ENCODE results near the gene ATP23.

ATP23 gene

DNA sequence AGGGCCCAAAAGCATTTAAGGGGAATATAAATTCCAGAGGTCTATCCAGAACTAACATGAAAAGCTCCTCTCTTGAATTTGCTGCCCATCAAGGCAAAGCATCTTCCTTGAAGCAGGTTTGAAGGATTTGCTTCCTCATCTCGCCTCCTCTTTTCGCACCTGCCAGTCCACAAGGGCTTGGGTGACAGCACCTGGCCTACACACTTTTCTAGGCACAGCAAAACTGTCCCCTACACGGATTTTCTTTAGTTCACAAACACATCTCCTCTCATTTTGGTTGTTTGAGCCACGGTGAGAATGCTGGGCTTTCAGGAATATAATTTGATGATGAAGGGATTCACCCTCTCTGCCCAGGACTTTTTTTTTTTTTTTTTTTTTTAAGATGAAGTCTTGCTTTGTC, 36.9 kb upstream of the ATP23 start:
- DNase-seq (ENCODE audit: low read depth): no peak
- no peak overlapping the region for H3K4me3 ChIP-seq (ENCODE audit: control insufficient read depth, low read depth, low read length)
- TF ChIP-seq, protein P1, sequence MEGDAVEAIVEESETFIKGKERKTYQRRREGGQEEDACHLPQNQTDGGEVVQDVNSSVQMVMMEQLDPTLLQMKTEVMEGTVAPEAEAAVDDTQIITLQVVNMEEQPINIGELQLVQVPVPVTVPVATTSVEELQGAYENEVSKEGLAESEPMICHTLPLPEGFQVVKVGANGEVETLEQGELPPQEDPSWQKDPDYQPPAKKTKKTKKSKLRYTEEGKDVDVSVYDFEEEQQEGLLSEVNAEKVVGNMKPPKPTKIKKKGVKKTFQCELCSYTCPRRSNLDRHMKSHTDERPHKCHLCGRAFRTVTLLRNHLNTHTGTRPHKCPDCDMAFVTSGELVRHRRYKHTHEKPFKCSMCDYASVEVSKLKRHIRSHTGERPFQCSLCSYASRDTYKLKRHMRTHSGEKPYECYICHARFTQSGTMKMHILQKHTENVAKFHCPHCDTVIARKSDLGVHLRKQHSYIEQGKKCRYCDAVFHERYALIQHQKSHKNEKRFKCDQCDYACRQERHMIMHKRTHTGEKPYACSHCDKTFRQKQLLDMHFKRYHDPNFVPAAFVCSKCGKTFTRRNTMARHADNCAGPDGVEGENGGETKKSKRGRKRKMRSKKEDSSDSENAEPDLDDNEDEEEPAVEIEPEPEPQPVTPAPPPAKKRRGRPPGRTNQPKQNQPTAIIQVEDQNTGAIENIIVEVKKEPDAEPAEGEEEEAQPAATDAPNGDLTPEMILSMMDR (conservative IDR thresholded peaks at IDR 0.05; ENCODE audit: control insufficient read depth, insufficient read depth, low read depth, low read length): no peak

GRCh38 chr12:57904848-57905811, 36.2 kb upstream of the ATP23 start:
- TF ChIP-seq, protein P1 (conservative IDR thresholded peaks at IDR 0.05; ENCODE audit: control insufficient read depth, insufficient read depth, low read depth, low read length): peak; percentile 100
- no peak overlapping the region for H3K4me3 ChIP-seq (ENCODE audit: control insufficient read depth, low read depth, low read length)
- peak; percentile 90 for DNase-seq (ENCODE audit: low read depth)

GRCh38 chr12:57905812-57906475, 35.4 kb upstream of the ATP23 start:
- no peak overlapping the region for H3K4me3 ChIP-seq (ENCODE audit: control insufficient read depth, low read depth, low read length)
- TF ChIP-seq, protein P1 (conservative IDR thresholded peaks at IDR 0.05; ENCODE audit: control insufficient read depth, insufficient read depth, low read depth, low read length): no peak
- DNase-seq (ENCODE audit: low read depth): no peak

DNA sequence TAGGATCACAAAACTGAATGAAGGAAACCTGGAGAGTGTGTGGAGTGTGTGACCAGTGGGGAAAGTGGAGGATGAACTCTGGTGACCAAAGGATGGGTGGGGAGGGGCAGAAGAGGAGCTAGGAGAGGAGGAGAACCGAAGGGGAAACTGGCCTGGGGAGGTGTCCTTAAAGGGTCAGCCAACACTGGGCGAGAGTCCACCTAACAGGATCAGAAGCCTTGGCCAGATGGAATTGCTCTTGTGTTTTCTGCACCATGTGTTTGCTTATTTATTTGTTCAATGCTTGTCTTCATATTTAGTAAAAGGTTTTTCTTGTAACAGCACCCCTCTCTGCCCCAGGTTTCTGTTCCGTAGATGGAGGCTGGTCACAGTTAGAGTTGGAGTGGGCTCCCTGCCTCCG, 34.5 kb upstream of the ATP23 start:
- no peak overlapping the region for H3K4me3 ChIP-seq (ENCODE audit: control insufficient read depth, low read depth, low read length)
- TF ChIP-seq, protein P1 (conservative IDR thresholded peaks at IDR 0.05; ENCODE audit: control insufficient read depth, insufficient read depth, low read depth, low read length): no peak
- DNase-seq (ENCODE audit: low read depth): no peak

DNA sequence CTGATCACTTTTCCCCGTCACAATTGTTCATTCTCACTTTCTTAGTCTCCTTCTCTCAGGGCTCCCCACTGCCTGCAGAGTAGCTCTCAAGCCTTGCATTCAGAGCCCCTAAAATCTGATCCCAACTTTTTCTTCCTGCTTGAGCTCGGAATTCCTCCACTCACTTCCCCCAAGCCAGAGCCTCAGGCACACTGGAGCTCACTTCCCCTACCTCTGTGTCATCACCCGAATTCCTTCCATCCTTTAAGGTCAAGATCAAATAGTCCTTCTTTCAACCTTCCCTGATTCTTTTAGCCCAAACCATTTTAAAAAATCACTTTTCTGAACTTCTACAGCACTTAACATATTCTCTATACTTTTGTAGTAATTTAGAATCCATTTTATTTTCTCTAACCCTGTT, 34.1 kb upstream of the ATP23 start:
- H3K4me3 ChIP-seq (ENCODE audit: control insufficient read depth, low read depth, low read length): no peak overlapping the region
- no peak for DNase-seq (ENCODE audit: low read depth)
- TF ChIP-seq, protein P1 (conservative IDR thresholded peaks at IDR 0.05; ENCODE audit: control insufficient read depth, insufficient read depth, low read depth, low read length): no peak

DNA sequence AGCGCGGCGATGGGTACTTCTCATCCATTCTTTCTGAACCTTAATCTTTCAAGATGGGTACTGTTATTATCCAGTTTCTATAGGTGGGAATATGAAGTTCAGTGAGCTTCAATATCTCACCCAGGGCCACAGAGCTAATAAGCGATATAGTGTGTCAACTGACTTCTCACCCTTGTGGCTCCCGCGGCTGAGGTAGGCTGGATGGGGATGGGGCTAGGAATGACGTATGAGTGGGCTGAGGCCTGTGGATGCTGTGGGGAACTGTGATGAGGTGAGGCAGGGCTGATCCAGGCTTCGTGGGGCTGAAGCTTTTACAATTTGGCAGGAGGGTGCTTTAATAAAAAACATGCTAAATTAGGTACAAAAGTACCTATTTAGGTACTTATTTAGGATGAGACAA, 32.9 kb upstream of the ATP23 start:
- TF ChIP-seq, protein P1 (conservative IDR thresholded peaks at IDR 0.05; ENCODE audit: control insufficient read depth, insufficient read depth, low read depth, low read length): no peak
- DNase-seq (ENCODE audit: low read depth): no peak
- no peak overlapping the region for H3K4me3 ChIP-seq (ENCODE audit: control insufficient read depth, low read depth, low read length)
